ENCODE data around the gene NUP214.
"Not testable (repeated sequence)": the region's sequence is repeated elsewhere in the genome, so short reads cannot be mapped to it uniquely, and the experiment has no call there.

The NUP214 gene

GRCh38 chr9:131258186-131258585 is 132.8 kb downstream of the NUP214 start:
- DNase-seq (ENCODE audit: low read depth), result no peak
- no peak overlapping the region for H3K4me3 ChIP-seq (ENCODE audit: low read length)
- TF ChIP-seq, protein P1, sequence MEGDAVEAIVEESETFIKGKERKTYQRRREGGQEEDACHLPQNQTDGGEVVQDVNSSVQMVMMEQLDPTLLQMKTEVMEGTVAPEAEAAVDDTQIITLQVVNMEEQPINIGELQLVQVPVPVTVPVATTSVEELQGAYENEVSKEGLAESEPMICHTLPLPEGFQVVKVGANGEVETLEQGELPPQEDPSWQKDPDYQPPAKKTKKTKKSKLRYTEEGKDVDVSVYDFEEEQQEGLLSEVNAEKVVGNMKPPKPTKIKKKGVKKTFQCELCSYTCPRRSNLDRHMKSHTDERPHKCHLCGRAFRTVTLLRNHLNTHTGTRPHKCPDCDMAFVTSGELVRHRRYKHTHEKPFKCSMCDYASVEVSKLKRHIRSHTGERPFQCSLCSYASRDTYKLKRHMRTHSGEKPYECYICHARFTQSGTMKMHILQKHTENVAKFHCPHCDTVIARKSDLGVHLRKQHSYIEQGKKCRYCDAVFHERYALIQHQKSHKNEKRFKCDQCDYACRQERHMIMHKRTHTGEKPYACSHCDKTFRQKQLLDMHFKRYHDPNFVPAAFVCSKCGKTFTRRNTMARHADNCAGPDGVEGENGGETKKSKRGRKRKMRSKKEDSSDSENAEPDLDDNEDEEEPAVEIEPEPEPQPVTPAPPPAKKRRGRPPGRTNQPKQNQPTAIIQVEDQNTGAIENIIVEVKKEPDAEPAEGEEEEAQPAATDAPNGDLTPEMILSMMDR (IDR thresholded peaks at IDR 0.05; ENCODE audit: insufficient read depth, low read depth, low read length, missing control alignments), result no peak

GRCh38 chr9:131258698-131259431 is 133.5 kb downstream of the NUP214 start:
- no peak for DNase-seq (ENCODE audit: low read depth)
- no peak overlapping the region for H3K4me3 ChIP-seq (ENCODE audit: low read length)
- TF ChIP-seq, protein P1 (IDR thresholded peaks at IDR 0.05; ENCODE audit: insufficient read depth, low read depth, low read length, missing control alignments), result no peak

- TF ChIP-seq, protein P1 (IDR thresholded peaks at IDR 0.05; ENCODE audit: insufficient read depth, low read depth, low read length, missing control alignments), result no peak
- H3K4me3 ChIP-seq (ENCODE audit: low read length), result no peak overlapping the region
- DNase-seq (ENCODE audit: low read depth), result no peak
Observed at GRCh38 chr9:131259432-131259898, 134.1 kb downstream of the NUP214 start.

DNA sequence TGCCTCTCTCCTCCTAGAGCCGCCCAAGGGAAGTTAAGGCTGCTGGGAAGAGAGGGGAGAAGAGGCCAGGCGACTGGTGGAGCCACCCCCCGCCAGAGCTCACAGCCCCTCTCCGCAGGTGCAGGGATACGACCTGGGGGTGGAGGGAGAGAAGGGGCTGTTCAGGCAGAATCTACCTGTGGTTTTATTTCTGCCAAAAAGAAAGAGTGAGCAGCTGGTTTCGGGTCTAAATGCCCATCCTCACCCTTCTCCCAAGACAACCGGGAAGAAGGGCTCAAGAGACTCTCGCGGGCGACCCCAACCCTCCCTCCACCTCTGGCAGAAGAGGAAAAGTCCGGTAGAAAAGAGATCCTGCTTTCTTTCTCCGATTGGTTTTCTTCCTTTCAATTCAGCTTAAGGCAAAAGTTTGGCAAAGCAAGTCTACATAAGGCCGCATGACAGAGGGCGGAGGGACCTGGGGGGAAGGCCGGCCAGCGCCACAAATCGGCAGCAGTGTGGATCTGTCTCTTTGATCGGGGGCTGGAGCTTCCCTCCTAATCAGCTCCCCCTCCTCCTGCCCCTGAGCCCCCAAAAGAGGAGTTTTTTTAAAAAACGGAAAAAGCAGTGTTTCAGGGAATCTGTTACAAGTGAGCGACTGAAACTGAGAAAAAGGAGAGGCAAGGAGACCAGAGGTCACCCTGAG is 134.7 kb downstream of the NUP214 start:
- DNase-seq (ENCODE audit: low read depth), result no peak
- TF ChIP-seq, protein P1 (IDR thresholded peaks at IDR 0.05; ENCODE audit: insufficient read depth, low read depth, low read length, missing control alignments), result no peak
- H3K4me3 ChIP-seq (ENCODE audit: low read length), result no peak overlapping the region

DNA sequence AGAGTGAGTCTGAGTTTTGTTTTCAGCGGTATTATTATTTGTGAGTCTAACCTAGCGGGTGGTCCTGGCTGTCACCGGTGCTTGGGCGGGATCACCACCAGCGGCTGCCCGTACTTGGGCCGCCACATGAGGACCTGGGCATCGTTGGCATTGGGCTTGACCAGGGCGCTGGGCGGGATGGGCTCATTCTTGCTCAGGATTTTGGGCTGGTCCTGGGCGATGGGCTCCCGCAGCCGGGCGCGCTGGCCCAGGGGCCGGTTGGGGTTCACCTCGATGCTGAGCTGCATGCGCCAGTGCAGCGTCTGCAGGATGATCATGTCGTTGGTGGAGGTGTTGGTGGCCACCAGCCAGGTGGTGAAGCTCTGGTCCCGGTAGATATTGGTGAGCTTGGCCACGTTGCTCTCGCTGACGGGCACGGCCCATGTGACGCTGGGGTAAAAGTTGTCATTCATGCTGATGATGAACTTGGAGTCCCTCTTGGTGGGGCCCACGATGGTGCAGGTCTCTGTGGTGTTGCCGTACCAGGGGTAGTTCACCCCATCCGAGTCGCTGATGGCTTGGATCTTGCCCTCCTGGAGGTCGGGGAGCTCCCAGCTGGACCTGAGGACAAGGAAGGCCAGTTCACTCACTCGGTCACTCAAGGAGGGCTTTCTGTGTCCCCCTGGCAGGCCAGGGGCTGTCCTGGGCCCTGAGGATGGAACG is 135.5 kb downstream of the NUP214 start:
- no peak overlapping the region for H3K4me3 ChIP-seq (ENCODE audit: low read length)

DNA sequence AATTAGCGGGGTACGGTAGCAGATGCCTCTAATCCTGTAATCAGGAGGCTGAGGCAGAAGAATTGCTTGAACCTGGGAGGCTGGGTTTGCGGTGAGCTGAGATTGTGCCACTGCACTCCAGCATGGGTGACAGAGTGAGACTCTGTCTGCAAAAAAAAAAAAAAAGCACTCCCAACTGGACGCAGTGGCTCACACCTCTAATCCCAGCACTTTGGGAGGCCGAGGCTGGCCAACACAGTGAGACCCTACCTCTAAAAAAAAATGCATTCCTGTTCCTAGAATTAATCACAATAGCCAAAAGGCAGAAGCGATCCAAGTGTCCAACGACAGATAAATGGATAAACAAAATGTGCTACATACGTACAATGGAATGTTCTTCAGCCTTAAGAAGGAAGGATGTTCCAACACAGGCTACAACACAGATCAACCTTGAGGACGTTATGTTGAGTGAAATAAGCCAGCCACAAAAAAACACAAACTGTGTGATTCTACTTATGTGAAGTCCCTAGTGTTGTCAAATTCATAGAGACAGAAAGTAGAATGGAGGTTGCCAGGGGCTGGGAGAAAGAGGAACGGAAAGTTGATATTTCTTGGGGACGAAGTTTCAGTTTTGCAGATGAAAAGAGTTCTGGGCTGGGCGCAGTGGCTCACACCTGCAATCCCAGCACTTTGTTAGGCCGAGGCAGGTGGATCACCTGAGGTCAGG is 137.1 kb downstream of the NUP214 start:
- TF ChIP-seq, protein P1 (IDR thresholded peaks at IDR 0.05; ENCODE audit: insufficient read depth, low read depth, low read length, missing control alignments), result no peak
- no peak overlapping the region for H3K4me3 ChIP-seq (ENCODE audit: low read length)
- DNase-seq (ENCODE audit: low read depth), result no peak

More for the DNA sequence above, 135.5 kb downstream of the NUP214 start:
- no peak for DNase-seq (ENCODE audit: low read depth)
- TF ChIP-seq, protein P1 (IDR thresholded peaks at IDR 0.05; ENCODE audit: insufficient read depth, low read depth, low read length, missing control alignments), result no peak

DNA sequence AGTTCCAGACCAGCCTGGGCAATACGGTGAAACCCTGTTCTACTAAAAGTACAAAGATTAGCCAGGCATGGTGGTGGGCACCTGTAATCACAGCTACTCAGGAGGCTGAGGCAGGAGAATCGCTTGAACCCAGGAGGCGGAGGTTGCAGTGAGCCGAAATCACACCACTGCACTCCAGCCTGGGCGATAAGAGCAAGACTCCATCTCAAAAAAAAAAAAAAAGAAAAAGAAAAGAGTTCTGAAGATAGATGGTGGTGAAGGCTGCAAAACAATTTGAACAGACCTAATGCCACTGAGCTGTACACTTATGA is 137.6 kb downstream of the NUP214 start:
- DNase-seq (ENCODE audit: low read depth); H3K4me3 ChIP-seq (ENCODE audit: low read length): not testable (repeated sequence)
